NCI-H187 (cell line): ENCODE data around the gene LTK.

ENCODE experiments used
- DNase-seq, 2 experiments: peaks; one replicate each; lab custom pipeline; 2025; lab: John Stamatoyannopoulos, UW

LTK gene

GRCh38 chr15:41530363-41530956 lies 16.8 kb upstream of the LTK start:
- DNase-seq, result no peak

DNA sequence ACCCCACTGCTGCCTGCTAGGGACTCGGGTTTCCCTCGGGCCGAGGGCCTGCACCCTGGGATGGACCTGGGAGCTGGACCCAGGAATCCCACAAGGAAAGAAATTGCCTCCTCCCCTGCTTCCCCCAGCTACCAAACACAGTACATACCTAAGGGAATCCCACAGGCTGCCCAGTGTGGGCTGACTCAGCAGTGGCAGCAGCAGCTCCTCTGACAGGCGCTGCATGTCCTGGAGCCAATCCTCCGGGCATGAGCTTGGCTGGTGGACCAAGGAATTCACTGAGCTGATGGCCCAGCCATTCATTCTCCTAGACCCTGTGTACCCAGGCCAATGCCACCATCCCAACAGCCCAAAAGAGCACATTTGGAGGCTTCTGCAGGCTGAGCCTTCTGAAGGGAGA lies 9.5 kb upstream of the LTK start:
- no peak for DNase-seq

DNA sequence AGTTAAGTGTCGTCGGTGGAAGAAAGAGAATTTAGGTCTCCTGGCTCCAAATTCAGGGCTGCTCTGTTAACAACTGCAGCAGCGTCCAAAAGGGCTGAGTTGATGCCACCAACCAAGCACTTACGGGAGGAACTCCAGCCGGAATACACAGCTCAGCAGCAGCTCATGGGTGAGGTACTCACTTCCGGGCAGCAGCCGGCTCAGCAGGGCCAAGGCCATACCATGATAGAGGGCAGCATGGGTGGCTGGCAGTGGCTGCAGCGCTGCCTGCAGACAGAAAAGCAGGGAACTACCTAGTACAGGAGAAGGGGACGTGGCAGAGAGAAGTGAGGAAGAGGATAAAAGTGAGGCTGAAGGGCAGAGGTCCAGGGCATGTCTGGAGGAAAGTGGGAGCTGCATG lies 8.0 kb upstream of the LTK start:
- DNase-seq, result no peak

GRCh38 chr15:41520636-41521035 lies 7.0 kb upstream of the LTK start:
- DNase-seq, result no peak

- no peak for DNase-seq
Observed at GRCh38 chr15:41517895-41518449, 4.3 kb upstream of the LTK start.

- DNase-seq, result no peak
Observed at GRCh38 chr15:41512940-41513505, 604 bp downstream of the LTK start.

GRCh38 chr15:41512512-41512939 lies 1.1 kb downstream of the LTK start:
- DNase-seq, result no peak

DNA sequence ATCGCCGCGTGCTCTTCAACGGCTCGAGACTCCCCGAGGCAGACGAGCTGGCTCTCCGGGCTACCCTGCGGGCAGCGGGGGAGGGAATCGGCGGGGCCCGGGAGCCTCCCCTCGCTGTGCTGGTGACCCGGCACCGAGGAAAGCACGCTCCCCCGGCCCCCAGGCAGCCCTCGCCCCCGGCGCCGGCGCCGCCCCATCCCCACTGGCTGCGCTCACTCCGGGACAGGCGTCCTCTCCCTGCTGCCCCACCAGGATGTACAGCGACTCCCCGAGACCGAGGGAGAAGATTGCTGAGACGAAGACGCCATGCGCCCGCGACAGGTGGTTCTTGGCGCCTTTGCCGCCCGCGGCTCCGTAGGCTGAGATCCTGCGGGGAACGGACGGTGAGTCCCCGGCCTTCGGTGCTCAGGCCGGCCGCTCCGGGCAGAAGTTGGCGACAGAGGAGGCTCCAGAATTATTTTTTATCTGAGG lies 1.7 kb downstream of the LTK start:
- DNase-seq, result no peak

DNA sequence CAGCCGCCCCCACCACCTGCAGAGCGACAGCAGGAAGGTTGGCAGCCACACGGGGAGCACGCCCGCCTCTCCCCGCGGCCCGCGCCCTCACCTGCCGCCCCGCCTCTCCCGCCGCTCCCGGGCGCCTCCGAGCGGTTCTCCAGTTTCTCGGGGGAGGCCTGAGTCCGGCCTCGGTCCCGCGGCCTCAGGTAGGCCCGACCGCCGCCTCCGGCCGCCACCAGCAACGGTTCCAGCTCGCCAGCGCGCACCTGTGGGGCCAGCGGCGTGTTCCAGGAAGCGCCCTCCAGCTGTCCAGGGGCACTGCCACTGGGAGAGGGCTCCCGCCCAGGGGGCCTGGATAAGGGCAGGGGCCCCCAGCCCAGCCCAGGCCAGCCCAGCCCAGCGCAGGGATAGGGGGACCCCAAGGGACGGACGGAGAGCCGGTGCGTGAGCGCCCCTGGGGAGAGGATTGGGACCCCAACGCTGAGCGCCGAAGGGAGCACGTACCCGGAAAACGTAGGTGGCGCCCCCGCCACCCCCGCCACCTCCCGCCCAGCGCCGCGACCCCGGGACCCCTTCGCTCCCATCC lies 2.2 kb downstream of the LTK start:
- no peak for DNase-seq

DNA sequence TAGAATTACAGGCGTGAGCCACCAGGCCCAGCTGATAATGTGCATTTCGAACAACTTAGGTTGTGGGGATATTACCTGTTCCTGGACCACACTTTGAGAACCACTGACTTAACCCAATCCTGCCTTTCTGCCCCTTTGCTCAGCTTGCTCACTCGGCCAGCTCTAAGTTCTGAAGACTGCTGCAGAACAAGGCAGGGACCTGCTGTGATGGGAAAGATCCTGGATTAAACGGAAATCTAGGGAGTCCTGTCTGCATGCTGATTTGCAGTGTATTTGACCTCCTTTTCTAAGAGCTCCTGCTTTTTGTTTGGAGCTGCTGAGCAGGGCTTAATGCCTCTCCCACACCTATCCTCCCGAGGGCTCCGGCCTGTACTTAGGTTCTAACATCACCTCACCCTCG lies 2.9 kb downstream of the LTK start:
- DNase-seq, result no peak

- DNase-seq, result no peak
Observed at GRCh38 chr15:41507820-41508290, 5.8 kb downstream of the LTK start.

- DNase-seq, result no peak
Observed at GRCh38 chr15:41506796-41507341, 6.8 kb downstream of the LTK start.

DNA sequence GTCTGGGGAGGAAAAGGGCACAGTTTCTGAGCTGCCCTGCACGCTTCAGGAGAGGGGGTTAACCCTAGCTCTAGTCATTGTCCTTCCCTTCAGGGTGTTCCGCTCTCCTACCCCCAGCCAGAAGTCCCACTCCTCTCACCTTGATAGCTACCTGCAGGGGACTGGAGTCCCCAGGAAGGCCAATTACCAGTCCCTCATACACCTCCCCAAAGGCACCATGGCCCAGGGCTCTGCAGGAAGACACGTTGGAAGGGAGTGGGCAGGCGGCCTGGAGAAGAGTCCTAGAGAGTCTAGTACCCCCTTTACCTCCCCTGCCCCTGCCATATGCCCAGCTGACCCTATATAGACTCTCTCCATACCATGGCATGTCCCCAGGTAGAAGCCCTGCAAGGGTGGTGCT lies 7.9 kb downstream of the LTK start:
- no peak for DNase-seq

GRCh38 chr15:41504751-41505492 lies 8.7 kb downstream of the LTK start:
- DNase-seq, result no peak

DNA sequence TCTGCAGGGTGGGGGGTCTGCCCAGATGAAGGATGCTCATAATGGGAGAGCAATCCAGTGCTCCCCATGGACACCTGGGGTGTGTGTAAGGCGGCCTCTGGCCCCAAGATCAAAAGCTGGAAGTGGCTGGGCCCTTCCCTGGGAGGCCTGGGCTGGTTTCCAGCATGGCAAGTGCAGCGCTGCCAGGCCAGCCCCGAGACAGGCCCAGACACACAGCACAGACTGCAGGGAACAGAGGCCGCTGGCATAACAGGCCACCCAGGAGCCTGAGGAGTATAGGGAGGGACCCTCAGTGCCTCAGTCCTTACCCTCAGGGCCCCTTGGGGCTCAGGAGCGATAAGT lies 10.0 kb downstream of the LTK start:
- no peak for DNase-seq

GRCh38 chr15:41502795-41503668 lies 10.6 kb downstream of the LTK start:
- DNase-seq, result no peak

GRCh38 chr15:41501931-41502794 lies 11.5 kb downstream of the LTK start:
- DNase-seq, result no peak

- DNase-seq, result no peak
Observed at GRCh38 chr15:41501191-41501917, 12.3 kb downstream of the LTK start.

- no peak for DNase-seq
Observed at GRCh38 chr15:41499109-41499851, 14.3 kb downstream of the LTK start.
